HG02588 (cell line): ENCODE data around the gene FMC1.
"Not testable (repeated sequence)": the region's sequence is repeated elsewhere in the genome, so short reads cannot be mapped to it uniquely, and the experiment has no call there.

Experiments
- ATAC-seq: cut with Tn5 transposase; IDR thresholded peaks from one replicate; pipeline ENCODE4 v1.9.1; 2021; ENCODE audit warnings: mild to moderate bottlenecking, moderate library complexity; ENCODE audit not compliant: unreplicated experiment

FMC1 gene

DNA sequence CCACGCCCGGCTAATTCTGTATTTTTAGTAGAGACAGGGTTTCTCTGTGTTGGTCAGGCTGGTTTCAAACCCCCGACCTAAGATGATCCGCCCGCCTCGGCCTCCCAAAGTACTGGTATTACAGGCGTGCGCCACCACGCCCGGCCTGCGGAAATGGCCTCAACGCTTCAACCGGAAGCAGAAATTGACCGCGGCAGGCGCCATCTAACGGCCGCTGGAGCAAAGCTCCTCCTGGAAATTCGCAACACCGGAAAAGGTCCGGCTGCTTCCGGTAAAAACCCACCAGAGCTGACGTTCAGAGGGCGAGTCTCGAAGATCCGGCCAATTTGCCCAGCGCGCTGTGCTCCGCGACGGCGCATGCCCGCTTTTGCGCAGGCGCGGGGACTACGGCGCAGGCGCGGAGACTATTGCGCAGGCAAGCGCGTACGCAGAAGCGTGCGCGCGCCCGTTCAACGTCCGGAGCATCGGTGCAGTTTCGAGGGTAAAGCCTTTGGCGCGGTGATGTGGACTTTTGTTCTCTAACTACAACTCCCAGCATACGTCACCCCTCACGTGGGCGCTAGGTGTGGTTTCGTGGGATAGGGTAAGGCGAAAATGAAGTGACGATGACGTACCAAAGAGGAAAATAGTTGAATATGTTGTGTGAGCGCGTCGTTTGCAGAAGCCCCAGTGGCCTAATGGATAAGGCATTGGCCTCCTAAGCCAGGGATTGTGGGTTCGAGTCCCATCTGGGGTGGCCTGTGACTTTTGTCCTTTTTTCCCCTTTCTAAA lies 915 bp upstream of the FMC1 start:
- peak; percentile 81 for ATAC-seq

DNA sequence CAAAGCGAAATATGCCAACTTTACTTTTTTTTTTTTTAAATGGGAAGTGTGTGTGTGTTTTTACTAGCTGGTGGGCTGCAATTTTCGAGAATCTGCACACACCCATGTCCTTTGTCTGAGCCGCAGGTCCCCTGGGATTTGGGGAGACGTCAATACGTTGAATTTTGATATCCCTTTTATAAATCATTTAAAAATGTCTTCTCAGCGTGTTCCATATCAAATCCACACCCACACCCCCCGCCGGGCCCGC lies 404 bp upstream of the FMC1 start:
- ATAC-seq, result no peak

DNA sequence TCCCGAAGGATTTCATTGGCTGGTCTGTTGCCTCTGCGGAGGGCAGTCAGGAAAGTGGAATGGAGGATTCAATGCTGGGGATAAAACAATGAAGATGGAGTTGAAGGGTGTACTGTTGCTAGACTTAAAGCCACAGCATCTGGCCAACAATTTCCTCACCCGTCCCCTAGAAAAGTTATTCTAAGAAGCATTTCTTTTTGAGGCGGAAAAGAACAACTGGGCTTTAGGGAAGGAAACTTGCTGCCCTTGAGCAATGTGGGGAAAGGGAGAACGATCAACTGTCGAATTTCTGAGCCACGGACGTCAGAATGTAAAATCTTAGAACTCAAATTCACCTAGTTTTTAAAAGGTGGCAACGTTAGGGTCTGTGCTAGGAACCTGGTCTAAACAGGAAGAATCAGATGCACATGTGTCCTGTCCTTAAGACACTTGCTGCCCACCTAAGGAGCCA lies 664 bp downstream of the FMC1 start:
- ATAC-seq, result no peak

DNA sequence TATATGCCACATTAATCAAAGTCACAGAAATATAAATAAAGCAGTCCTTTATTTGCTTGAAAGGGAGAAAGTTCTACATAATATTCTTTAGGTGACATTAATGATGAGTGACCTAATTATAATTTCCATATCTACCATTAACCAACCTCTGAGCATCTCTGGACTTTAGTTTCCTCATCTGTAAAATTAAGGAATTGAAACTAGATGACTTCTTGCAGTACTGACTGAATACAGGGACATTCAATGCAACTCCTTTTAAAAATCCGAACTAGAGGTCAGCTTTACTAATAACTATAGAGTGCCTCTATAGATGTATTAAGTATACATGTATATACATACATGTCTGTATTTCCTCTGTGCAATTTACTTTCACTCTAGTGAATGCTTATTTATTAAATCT lies 3.9 kb downstream of the FMC1 start:
- no peak for ATAC-seq

DNA sequence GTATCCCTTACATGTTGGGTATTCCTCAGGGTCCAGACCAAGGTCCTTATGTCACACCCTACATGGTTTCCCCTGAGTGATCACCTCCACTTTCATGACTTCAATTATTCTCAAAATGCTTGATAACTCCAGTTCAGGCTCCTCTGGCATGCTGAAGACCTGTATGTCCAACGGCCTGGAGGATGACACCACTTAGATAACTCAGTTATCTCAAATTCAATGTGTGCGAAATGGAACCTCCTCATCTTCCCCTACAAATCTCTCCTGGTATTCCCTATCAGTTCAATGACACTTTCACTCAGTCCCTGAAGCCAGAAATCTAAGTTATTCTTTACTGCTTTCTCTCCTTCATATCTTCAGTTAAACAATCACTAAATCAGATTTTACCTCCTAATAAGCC lies 9.9 kb downstream of the FMC1 start:
- no peak for ATAC-seq

GRCh38 chr7:139354729-139355128 lies 13.6 kb downstream of the FMC1 start:
- ATAC-seq, result no peak

DNA sequence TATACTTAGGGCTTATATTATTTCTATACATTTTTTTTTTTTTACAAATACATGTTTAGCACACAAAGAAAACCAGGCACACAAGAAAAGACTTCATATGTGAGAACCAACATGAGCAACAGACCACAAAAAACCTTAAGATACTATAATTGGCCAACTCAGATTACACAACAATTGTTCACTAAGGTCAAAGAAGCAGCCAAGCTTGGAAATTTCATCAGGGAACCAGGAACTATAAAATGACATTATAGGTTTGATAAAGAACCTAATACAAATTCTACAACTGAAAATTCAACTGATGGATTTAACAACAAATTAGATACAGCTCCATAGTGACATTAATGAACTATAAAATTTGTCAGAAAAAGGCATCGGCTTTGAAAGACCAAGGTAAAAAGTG lies 14.2 kb downstream of the FMC1 start:
- ATAC-seq, result no peak

DNA sequence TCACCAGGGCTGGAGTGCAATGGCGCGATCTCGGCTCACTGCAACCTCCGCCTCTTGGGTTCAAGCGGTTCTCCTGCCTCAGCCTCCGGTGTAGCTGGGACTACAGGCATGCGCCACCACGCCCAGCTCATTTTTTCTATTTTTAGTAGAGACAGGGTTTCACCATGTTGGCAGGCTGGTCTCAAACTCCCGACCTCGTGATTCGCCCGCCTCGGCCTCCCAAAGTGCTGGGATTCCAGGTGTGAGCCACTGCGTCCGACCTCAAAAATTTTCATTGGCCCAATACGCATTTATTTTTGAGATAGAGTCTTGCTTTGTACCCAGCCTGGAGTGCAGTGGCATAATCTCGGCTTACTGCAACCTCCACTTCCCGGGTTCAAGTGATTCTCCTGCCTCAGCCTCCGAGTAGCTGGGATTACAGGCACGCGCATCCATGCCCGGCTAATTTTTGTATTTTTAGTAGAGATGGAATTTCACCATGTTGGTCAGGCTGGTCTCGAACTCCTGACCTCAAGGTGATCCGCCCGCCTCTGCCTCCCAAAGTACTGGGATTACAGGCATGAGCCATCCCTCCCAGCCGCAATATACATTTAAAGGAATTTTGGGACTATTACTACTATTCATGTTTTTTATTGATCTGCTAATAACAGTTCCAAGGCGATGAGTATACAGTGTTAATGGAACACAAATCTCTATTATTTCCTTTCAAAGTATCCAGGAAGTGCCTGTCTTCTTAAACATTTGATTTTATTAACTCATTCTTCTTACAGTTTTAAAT lies 16.8 kb downstream of the FMC1 start:
- not testable (repeated sequence) for ATAC-seq

DNA sequence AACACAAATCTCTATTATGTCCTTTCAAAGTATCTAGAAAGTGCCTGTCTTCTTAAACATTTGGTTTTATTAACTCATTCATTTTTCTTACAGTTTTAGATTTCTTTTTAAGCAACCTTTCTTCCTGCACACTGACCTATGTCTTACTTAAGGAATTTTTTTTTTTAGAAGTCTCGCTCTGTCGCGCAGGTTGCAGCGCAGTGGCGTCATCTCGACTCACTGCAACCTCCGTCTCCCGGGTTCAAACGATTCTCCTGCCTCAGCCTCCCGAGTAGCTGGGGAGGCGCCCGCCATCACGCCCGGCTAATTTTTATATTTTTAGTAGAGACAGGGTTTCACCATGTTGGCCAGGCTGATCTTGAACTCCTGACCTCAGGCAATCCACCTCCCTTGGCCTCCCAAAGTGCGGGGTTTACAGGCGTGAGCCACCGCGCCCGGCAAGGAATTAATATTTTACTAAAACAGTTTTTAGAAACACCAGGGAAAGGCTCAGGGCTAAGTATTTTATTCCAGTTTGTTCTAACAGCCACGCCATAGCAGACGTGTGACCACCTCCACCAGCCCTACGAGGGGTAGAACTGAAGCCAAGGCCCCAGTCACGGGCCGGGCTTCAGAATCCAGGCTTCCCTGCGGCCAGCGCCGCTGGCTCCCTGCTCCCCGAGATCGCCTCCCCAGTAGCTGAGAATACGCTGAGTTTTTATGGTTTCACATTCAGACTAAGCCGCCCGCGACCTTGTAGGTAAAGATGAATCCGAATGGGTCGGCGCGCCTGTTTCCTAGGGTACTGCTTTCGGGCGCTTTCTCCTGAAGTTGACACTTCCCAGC lies 17.6 kb downstream of the FMC1 start:
- peak; percentile 15 for ATAC-seq

DNA sequence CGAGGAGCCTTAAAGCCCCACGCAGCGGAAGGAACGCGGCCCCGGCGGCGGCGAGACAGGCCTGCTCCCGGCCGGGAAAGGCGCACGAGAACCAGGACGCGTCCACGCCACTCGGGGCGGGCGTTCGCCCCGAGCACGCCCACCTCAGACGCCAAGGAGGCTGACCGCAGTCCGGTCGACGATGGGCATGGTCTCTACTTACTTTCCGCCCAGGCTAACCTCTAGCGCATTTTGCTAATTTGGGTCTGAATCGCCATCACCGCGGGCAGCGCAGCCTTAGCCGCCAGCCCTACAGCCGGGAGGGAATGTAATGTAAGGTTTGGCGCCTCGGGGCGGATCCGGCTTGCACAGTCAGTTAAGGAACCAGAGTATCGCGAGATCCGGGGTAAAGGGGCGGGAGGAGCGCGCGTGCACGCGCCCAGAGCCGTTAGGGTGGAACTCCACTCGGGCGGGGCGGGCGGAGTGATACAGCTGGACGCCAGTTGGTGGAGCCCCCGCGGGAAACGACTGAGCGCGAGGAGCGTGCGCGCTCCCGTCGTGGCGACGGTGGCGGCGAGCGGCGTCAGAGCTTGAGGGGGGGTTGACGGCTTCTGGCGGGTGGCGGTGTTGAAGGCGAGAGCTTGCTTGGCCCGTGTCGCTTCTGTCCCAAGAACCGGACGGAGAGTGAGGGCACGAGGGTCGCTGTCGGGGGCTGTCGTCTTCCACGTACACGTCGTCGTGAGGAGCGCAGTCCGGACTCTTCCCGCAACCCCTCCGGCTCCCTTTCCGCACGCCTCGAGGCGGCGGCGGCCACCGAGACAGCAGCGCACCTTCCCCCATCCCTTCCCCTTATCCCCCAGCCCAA lies 18.5 kb downstream of the FMC1 start, which contains the start of gene LUC7L2:
Gene LUC7L2, plus strand, starts transcription at position 529 of the 844 bp plus-strand sequence. CDS start 368 bp downstream, outside the sequence.
- ATAC-seq, result peak; percentile 75

GRCh38 chr7:139360210-139360947 lies 19.2 kb downstream of the FMC1 start:
- ATAC-seq, result peak; percentile 67

DNA sequence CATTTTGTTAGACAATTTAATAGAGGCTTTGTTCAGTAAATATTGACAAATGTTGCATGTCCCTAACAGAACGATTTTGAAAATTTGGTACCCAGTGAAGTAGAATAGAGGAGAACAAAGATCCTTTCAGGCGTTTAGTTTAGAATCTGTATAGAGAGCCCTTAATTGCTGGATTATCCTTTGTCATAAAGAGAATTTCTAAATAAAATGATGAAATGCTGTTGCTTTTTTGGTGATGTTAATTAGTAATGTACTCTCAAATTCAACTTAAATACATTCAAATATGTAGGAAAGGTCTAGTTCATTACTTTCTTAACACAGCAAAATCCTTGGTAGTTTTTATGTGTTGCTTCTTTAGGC lies 19.8 kb downstream of the FMC1 start:
- ATAC-seq, result no peak

GRCh38 chr7:139361523-139361922 lies 20.4 kb downstream of the FMC1 start:
- no peak for ATAC-seq

DNA sequence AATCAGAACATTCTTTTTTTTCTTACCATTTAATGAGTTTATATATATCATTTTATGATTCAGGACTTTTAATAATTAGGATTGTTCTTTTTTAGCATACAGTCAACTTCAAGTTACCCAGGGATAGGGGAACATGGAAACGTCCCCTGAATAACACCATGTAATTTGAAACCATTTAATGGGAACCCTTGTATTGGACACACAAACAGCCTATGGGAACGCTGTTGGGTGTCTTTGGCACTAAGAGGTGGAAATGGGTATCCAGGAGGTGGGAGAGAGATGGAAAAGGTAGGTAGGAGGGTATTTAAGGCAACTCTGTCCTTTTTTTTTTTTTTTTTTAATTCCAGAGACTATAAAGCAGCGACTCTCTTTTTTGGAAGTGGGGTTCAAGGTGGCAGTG lies 21.2 kb downstream of the FMC1 start:
- no peak for ATAC-seq

GRCh38 chr7:139362981-139363380 lies 21.8 kb downstream of the FMC1 start:
- no peak for ATAC-seq

DNA sequence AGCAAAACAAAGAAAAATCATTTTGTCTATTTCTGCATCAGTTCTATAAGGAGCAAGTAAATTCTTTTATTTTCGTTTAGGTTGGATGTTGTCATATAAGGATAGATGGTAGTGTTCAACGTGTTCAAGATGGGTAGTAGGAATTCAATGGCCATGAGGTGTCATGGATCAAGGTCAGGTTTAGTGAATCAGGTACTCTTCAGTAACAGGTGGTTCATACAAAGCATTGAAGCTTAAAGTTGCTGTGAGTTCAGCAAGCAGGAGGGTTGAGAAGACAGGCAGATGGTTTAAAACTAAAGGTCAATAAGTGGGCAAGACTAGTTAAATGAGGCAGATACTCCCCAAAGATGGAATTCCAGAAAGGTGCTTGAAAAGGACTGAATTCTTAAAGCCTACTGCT lies 24.2 kb downstream of the FMC1 start:
- ATAC-seq, result no peak

- ATAC-seq, result no peak
Observed at GRCh38 chr7:139366400-139366799, 25.3 kb downstream of the FMC1 start.

DNA sequence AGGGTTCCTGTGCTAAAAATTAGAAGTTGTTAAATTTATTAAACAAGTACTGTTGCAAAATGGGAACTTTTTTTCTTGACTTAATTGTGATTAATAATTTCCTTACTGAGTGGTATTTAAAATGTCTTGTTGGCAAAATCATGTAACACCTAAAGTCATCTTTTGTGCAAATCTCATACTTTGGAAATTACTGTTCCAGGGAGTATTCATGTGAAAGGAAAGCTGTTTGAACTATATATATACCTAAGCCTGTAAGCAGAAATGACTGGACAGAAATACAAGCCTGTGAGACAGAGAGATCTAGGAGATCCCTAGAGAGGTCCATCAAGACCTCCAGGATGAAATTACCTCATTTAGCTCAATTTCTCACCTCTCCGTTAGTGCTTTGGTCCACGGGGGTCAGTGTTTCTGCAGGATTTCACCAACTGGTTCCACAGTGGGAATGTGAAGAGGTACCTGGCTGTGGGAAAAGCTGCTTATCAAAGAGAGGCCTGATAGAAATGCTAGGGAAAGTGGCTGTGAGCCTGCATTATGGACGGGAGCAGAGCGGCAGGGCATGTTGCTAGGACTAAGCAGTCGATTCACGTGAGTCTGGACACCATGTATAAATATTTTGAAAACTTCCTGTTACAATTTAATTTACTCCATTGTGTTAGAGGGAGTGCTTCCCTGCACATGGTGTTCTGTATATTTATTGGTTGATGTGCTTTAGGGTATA lies 26.5 kb downstream of the FMC1 start:
- ATAC-seq, result no peak

DNA sequence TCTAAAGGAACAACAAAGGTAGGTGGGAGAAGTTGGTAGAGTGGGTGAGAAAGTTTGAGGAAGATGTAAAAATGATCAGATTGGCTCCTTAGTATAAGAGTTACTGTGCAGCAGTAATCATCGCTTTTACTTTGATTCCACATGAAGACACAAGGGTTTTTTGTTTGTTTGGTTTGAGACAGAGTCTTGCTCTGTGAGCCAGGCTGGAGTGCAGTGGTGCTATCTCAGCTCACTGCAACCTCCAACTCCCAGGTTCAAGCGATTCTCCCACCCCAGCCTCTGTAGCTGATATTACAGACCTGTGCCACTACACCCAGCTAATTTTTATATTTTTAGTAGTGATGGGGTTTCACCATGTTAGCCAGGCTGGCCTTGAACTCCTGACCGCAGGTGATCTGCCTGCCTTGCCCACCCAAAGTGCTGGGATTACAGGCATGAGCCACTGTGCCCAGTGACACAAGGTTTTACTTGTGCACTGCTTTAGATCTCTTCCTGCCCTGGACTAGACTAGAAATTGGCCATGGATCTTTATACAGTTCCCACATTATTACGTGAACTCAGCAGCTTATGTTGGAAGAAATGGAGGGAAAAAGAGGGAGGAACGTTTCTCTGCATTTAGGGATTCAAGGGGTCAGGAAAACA lies 29.3 kb downstream of the FMC1 start:
- no peak for ATAC-seq
